SW480 (cell line): ENCODE data around the gene NOC4L.
A peak's percentile ranks its signal among the peaks of the same experiment; 100 is the strongest.

Experiments
- DNase-seq: peaks from one replicate; pipeline ENCODE4 v3.0.0-alpha.2; 2016; ENCODE audit warnings: low spot score

Gene NOC4L

GRCh38 chr12:132170094-132170636, 25.9 kb downstream of the NOC4L start:
- DNase-seq, result no peak

GRCh38 chr12:132170637-132171292, 26.5 kb downstream of the NOC4L start:
- DNase-seq, result no peak

- no peak for DNase-seq
These were observed 27.2 kb downstream of the NOC4L start for GRCh38 chr12:132171293-132171967.

GRCh38 chr12:132171968-132172521, 27.8 kb downstream of the NOC4L start:
- DNase-seq, result no peak

GRCh38 chr12:132172619-132173018, 28.4 kb downstream of the NOC4L start:
- DNase-seq, result no peak

GRCh38 chr12:132173135-132174014, 29.1 kb downstream of the NOC4L start:
- peak; percentile 78 for DNase-seq

GRCh38 chr12:132174015-132174838, 30.0 kb downstream of the NOC4L start:
- DNase-seq, result no peak

GRCh38 chr12:132174839-132175490, 30.7 kb downstream of the NOC4L start:
- no peak for DNase-seq

- no peak for DNase-seq
These were observed 31.5 kb downstream of the NOC4L start for GRCh38 chr12:132175496-132176384.

GRCh38 chr12:132176385-132176919, 32.2 kb downstream of the NOC4L start:
- no peak for DNase-seq

GRCh38 chr12:132176920-132177551, 32.8 kb downstream of the NOC4L start:
- no peak for DNase-seq

GRCh38 chr12:132178316-132178715, 34.1 kb downstream of the NOC4L start:
- DNase-seq, result no peak

- DNase-seq, result peak; percentile 59
These were observed 34.6 kb downstream of the NOC4L start for GRCh38 chr12:132178801-132179401.

- DNase-seq, result no peak
These were observed 35.4 kb downstream of the NOC4L start for GRCh38 chr12:132179431-132180362.

GRCh38 chr12:132180648-132181546, 36.6 kb downstream of the NOC4L start:
- DNase-seq, result no peak

GRCh38 chr12:132181570-132182200, 37.4 kb downstream of the NOC4L start:
- DNase-seq, result no peak
